ENCODE data around the gene CD93. TPM values are rescaled to one million over a fixed set of nuclear protein-coding genes. Genes with fewer than 3 reads are reported as not detected.

Gene CD93
- total and polyA plus RNA-seq, 2 donors from 2014 or later, result 9.9 to 104 TPM

GRCh38 chr20:23128461-23129125, 42.5 kb upstream of the CD93 start:
- no peak for TF ChIP-seq CTCF (IDR thresholded peaks at IDR 0.05; ENCODE audit: borderline replicate concordance, extremely low read depth, insufficient read depth)
- DNase-seq (no peak), FAIRE-seq (no peak)

GRCh38 chr20:23127506-23128279, 41.6 kb upstream of the CD93 start:
- DNase-seq (no peak), FAIRE-seq (no peak)
- Histone ChIP-seq H3K36me3 (ENCODE audit: control insufficient read depth in 2 of 3, insufficient read depth in 3 of 3, low read length in 3 of 3) (no peaks in the 10 kb centered on the region), H3K27ac (ENCODE audit: low read depth in 2 of 2, low read length in 2 of 2) (no peak overlapping the region), H3K4me1 (ENCODE audit: control insufficient read depth in 2 of 3, insufficient read depth in 2 of 3, low read depth in 1 of 3, low read length in 3 of 3) (no peaks in the 10 kb centered on the region), H3K9ac (ENCODE audit: low read length in 3 of 3) (no peak overlapping the region), H3K4me3 (ENCODE audit: low read length in 3 of 3) (no peak overlapping the region), H3K9me3 (ENCODE audit: control insufficient read depth in 2 of 3, insufficient read depth in 1 of 3, low read length in 3 of 3) (no peaks in the 10 kb centered on the region), H3K27me3 (ENCODE audit: control insufficient read depth, insufficient read depth, low read length) (no peaks in the 10 kb centered on the region)
- intact Hi-C loops (cut with DNase I), result no loop called here
- TF ChIP-seq CTCF (IDR thresholded peaks at IDR 0.05; ENCODE audit: borderline replicate concordance, extremely low read depth, insufficient read depth), result no peak

More at GRCh38 chr20:23128461-23129125, 42.5 kb upstream of the CD93 start:
- Histone ChIP-seq H3K36me3 (ENCODE audit: control insufficient read depth in 2 of 3, insufficient read depth in 3 of 3, low read length in 3 of 3) (no peaks in the 10 kb centered on the region), H3K27ac (ENCODE audit: low read depth in 2 of 2, low read length in 2 of 2) (no peak overlapping the region), H3K4me1 (ENCODE audit: control insufficient read depth in 2 of 3, insufficient read depth in 2 of 3, low read depth in 1 of 3, low read length in 3 of 3) (no peaks in the 10 kb centered on the region), H3K27me3 (ENCODE audit: control insufficient read depth, insufficient read depth, low read length) (no peaks in the 10 kb centered on the region), H3K9me3 (ENCODE audit: control insufficient read depth in 2 of 3, insufficient read depth in 1 of 3, low read length in 3 of 3) (no peaks in the 10 kb centered on the region), H3K4me3 (ENCODE audit: low read length in 3 of 3) (no peak overlapping the region), H3K9ac (ENCODE audit: low read length in 3 of 3) (no peak overlapping the region)
- intact Hi-C loops (cut with DNase I), result no loop called here

GRCh38 chr20:23126281-23127061, 40.3 kb upstream of the CD93 start:
- TF ChIP-seq CTCF (IDR thresholded peaks at IDR 0.05; ENCODE audit: borderline replicate concordance, extremely low read depth, insufficient read depth), result no peak
- Histone ChIP-seq H3K9me3 (ENCODE audit: control insufficient read depth in 2 of 3, insufficient read depth in 1 of 3, low read length in 3 of 3) (no peaks in the 10 kb centered on the region), H3K4me3 (ENCODE audit: low read length in 3 of 3) (no peak overlapping the region), H3K27ac (ENCODE audit: low read depth in 2 of 2, low read length in 2 of 2) (no peak overlapping the region), H3K9ac (ENCODE audit: low read length in 3 of 3) (no peak overlapping the region), H3K27me3 (ENCODE audit: control insufficient read depth, insufficient read depth, low read length) (no peaks in the 10 kb centered on the region), H3K4me1 (ENCODE audit: control insufficient read depth in 2 of 3, insufficient read depth in 2 of 3, low read depth in 1 of 3, low read length in 3 of 3) (no peaks in the 10 kb centered on the region), H3K36me3 (ENCODE audit: control insufficient read depth in 2 of 3, insufficient read depth in 3 of 3, low read length in 3 of 3) (no peaks in the 10 kb centered on the region)
- DNase-seq (no peak), FAIRE-seq (no peak)
- intact Hi-C loops (cut with DNase I), result no loop called here
